Lung (tissue), 12 donors: ENCODE data around the gene KCNQ1OT1. TPM values are rescaled to one million over a fixed set of nuclear protein-coding genes. Genes with fewer than 3 reads are reported as not detected.

Experiments
- ATAC-seq: fragments of 200-7000 bp; cut with Tn5 transposase; one replicate; pipeline ENCODE4 v1.9.1; 2020; ENCODE audit warnings: moderate number of reproducible peaks; ENCODE audit not compliant: insufficient read depth, low FRiP score
- DNase-seq, 3 donors: peaks; one replicate each; pipeline ENCODE4 v3.0.0-alpha.2; 2013 to 2017
- H3K27ac ChIP-seq, 2 donors: one replicate each; pipeline ENCODE4 v1.5.1; 2013; ENCODE audit warnings: mild to moderate bottlenecking in 2 of 2, moderate library complexity in 2 of 2, control low read depth in 1 of 2, inconsistent platforms in 1 of 2, low read depth in 1 of 2, low read length in 1 of 2
- H3K27me3 ChIP-seq, 3 donors: one replicate each; pipeline ENCODE4 v1.5.1; 2013; ENCODE audit warnings: low read length in 2 of 3; ENCODE audit not compliant: control insufficient read depth in 3 of 3, insufficient read depth in 3 of 3
- H3K36me3 ChIP-seq, 4 donors: one replicate each; pipeline ENCODE4 v1.5.1; 2013; ENCODE audit warnings: low read length in 4 of 4, mild to moderate bottlenecking in 1 of 4, moderate library complexity in 1 of 4; ENCODE audit not compliant: control insufficient read depth in 4 of 4, insufficient read depth in 4 of 4
- H3K4me1 ChIP-seq, 5 donors: one replicate each; pipeline ENCODE4 v1.5.1; 2013; ENCODE audit warnings: low read length in 5 of 5, mild to moderate bottlenecking in 2 of 5, moderate library complexity in 1 of 5; ENCODE audit not compliant: control insufficient read depth in 5 of 5, insufficient read depth in 5 of 5
- H3K4me3 ChIP-seq: one replicate; pipeline ENCODE4 v1.5.1; 2013; ENCODE audit warnings: mild to moderate bottlenecking, control low read depth, moderate library complexity
- H3K9ac ChIP-seq, 2 donors: one replicate each; pipeline ENCODE4 v1.5.1; 2013; ENCODE audit warnings: low read length in 2 of 2, control low read depth in 1 of 2; ENCODE audit not compliant: insufficient read depth in 1 of 2
- H3K9me3 ChIP-seq, 4 donors: one replicate each; pipeline ENCODE4 v1.5.1; 2013; ENCODE audit warnings: low read length in 3 of 4, mild to moderate bottlenecking in 1 of 4, moderate library complexity in 1 of 4; ENCODE audit not compliant: control insufficient read depth in 4 of 4, insufficient read depth in 3 of 4
- WGBS, 2 donors: extraction: QIAGEN DNeasy Blood & Tissue Kit; methylation state at CpG; one replicate each; pipeline ENCODE4 v1.1.7; 2013; 5-methylcytosine and 5-hydroxymethylcytosine counted together
- polyA plus RNA-seq, 2 donors: library from polyadenylated mRNA; stranded (reverse); fragments of 200-250 nt; gene quantifications; one replicate each; pipeline ENCODE4 v1.2.1, GENCODE V29; 2013
- total RNA-seq, 2 donors: library from RNA; depleted of rRNA in 1 of 2; stranded (reverse); fragments of >200 nt in 1 of 2; gene quantifications; one replicate each; pipeline ENCODE4 v1.2.1, GENCODE V29; 2014 to 2021
- TF ChIP-seq, protein P1 (sequence below): IDR thresholded peaks from 2 replicates; pipeline ENCODE4 v1.5.1; 2012; ENCODE audit warnings: mild to moderate bottlenecking; ENCODE audit errors: control extremely low read depth, extremely low read depth
- donor health status: control.
- donor health status: control.
- donor health status: Bipolar disorder and iron deficiency.
- donor health status: healthy.
- donor health status: DM: yes; HTN: yes; CAD: no.

The KCNQ1OT1 gene
- total and polyA plus RNA-seq, 4 donors = 0.02 to 14.5 (median 1.7) TPM

DNA sequence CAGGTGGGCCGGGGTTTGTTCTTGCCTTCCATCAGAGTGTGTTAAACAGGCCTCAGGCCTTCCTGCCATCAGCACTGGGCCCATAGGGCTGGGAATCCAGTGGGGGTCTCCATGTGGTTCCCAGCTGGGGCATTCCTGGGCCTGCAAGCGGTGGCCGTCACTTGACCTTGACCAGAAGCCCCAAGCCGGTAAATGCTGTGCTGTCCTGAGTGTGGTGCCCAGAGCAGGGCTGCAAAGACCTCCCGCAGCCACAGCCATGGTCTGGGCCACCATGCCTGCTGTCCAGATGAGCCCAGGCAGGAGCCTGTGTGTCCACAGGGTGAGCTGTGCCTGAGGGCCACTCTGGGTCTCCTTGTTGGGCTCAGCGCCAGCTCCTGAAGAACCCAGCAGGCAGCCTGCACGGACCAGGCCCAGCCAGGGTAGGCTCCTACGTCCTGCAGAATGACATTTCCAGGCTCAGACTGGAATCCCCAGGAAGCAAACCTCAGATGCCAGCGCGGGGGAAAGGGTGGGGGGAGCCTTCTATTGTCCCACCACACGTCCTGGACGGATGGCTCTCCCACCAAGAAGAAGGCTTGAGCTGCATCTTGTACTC is 117.3 kb downstream of the KCNQ1OT1 start:
- WGBS, 2 donors = 75 to 79% methylated on average over 12 of the region's 12 CpGs
- H3K4me3 ChIP-seq = no peak overlapping the region
- DNase-seq = peak; percentile 59 to 68 (median 59)
- no peak overlapping the region for H3K27ac ChIP-seq
- peaks cover 0 to 18% (median 3%) of the 10 kb centered on the region in 5 donors for H3K4me1 ChIP-seq
- peaks cover 0 to 6% (median 0%) of the 10 kb centered on the region in 4 donors for H3K36me3 ChIP-seq
- H3K9me3 ChIP-seq = no peaks in the 10 kb centered on the region
- ATAC-seq = no peak
- TF ChIP-seq, protein P1, sequence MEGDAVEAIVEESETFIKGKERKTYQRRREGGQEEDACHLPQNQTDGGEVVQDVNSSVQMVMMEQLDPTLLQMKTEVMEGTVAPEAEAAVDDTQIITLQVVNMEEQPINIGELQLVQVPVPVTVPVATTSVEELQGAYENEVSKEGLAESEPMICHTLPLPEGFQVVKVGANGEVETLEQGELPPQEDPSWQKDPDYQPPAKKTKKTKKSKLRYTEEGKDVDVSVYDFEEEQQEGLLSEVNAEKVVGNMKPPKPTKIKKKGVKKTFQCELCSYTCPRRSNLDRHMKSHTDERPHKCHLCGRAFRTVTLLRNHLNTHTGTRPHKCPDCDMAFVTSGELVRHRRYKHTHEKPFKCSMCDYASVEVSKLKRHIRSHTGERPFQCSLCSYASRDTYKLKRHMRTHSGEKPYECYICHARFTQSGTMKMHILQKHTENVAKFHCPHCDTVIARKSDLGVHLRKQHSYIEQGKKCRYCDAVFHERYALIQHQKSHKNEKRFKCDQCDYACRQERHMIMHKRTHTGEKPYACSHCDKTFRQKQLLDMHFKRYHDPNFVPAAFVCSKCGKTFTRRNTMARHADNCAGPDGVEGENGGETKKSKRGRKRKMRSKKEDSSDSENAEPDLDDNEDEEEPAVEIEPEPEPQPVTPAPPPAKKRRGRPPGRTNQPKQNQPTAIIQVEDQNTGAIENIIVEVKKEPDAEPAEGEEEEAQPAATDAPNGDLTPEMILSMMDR = no peak
- H3K9ac ChIP-seq = no peak overlapping the region
- no peaks in the 10 kb centered on the region for H3K27me3 ChIP-seq

DNA sequence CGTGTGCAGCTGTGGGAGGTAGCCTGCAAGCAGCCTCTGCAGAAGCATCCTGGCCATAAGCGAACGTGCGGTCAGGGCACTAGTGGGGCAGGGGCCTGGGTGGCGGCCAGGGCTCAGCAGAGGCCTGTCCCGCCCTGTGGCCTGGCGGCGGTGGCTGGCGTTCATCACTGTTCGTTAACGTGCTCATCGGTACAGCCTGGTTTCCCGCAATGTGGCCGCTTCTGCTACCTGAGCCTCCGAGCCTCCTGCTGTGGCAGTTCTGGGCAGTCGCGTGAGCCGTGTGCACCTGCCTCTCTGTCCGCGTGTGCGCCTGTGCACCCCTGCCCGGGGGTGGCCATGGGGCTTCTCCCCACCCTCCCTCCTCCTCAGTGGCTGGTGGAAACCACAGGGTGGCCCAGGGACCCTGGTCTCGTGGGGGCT is 117.9 kb downstream of the KCNQ1OT1 start:
- Histone ChIP-seq H3K4me1 (peaks cover 0 to 23% (median 3%) of the 10 kb centered on the region in 5 donors), H3K9ac (no peak overlapping the region), H3K4me3 (no peak overlapping the region), H3K9me3 (no peaks in the 10 kb centered on the region), H3K27me3 (no peaks in the 10 kb centered on the region), H3K36me3 (peaks cover 0 to 6% (median 0%) of the 10 kb centered on the region in 4 donors), H3K27ac (no peak overlapping the region)
- ATAC-seq = no peak
- 92 to 95% methylated on average over 23 of the region's 23 CpGs for WGBS, 2 donors
- TF ChIP-seq, protein P1 = no peak
- no peak for DNase-seq

DNA sequence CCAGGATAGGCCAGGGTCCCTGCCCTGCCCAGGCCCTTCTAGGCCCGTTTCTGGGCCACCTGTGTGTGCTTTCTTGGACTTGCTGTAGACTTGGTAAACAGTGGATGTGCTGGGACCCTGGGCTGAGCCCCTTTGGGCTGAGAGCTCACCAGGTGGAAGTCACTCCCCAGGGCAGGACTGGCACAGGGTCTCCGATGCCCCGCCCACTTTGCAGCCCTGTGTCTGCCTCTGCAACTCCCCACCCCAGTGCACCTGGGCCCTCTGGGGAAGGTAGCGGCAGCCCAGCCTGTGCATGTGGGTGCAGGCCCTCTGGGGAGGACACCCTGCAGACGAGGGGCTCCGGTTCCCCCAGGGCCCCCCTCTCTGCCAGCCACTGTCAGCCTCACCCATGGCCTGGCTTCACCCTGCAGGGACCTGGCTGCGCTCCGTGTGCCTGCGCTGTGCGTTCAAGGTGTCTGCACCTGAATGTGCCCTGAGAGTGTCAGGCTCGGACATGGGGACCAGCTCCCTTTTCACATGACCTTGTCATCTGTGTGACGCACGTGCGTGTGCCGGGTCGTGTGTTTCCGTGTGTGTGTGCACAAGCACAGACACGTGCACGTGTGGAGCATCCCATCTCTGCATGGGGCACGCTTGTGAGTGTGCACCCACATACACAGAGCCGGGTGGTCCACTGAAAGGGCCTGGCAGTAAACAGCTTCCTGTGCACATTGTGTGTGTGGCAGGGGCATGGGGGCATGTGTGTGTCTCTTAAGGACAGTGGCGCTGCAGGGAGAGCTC is 118.5 kb downstream of the KCNQ1OT1 start:
- Histone ChIP-seq H3K9ac (no peak overlapping the region), H3K27me3 (no peaks in the 10 kb centered on the region), H3K4me3 (no peak overlapping the region), H3K36me3 (peaks cover 0 to 6% (median 0%) of the 10 kb centered on the region in 4 donors), H3K4me1 (peaks cover 0 to 26% (median 3%) of the 10 kb centered on the region in 5 donors), H3K27ac (no peak overlapping the region), H3K9me3 (no peaks in the 10 kb centered on the region)
- DNase-seq = peak in 1 of 3 donors; percentile 12
- 90 to 94% methylated on average over 22 of the region's 22 CpGs for WGBS, 2 donors
- no peak for ATAC-seq
- TF ChIP-seq, protein P1 = no peak
